H9 (cell line): ENCODE results near the gene ENTR1. TPM values are rescaled to one million over a fixed set of nuclear protein-coding genes. Genes with fewer than 3 reads are reported as not detected.

Experiments
- DNase-seq: peaks from one replicate; pipeline ENCODE4 v3.0.0-alpha.2; 2017
- H2AFZ ChIP-seq: one replicate; pipeline ENCODE4 v1.6.1; 2013; ENCODE audit warnings: mild to moderate bottlenecking, low read length, control low read depth, moderate library complexity
- H2AK5ac ChIP-seq: 2 replicates; pipeline ENCODE4 v1.6.1; 2013; ENCODE audit warnings: low read length, control low read depth, mixed read lengths; ENCODE audit not compliant: insufficient read length
- H2BK120ac ChIP-seq: one replicate; pipeline ENCODE4 v1.6.1; 2013; ENCODE audit warnings: low read depth, mild to moderate bottlenecking, low read length, control low read depth, inconsistent platforms; ENCODE audit not compliant: poor library complexity, severe bottlenecking
- H2BK12ac ChIP-seq: 2 replicates; pipeline ENCODE4 v1.6.1; 2013; ENCODE audit warnings: low read length, control low read depth, mixed read lengths, low read depth; ENCODE audit not compliant: insufficient read length
- H2BK15ac ChIP-seq: 2 replicates; pipeline ENCODE4 v1.6.1; 2013; ENCODE audit warnings: low read depth, low read length, control low read depth
- H2BK20ac ChIP-seq: one replicate; pipeline ENCODE4 v1.6.1; 2013; ENCODE audit warnings: low read depth, mild to moderate bottlenecking, low read length, control low read depth, inconsistent platforms; ENCODE audit not compliant: poor library complexity, severe bottlenecking
- H2BK5ac ChIP-seq: 2 replicates; pipeline ENCODE4 v1.6.1; 2013; ENCODE audit warnings: low read length, control low read depth, mixed read lengths; ENCODE audit not compliant: insufficient read length
- H3K14ac ChIP-seq: 2 replicates; pipeline ENCODE4 v1.6.1; 2013; ENCODE audit warnings: low read length, control low read depth; ENCODE audit not compliant: insufficient read depth
- H3K18ac ChIP-seq: 2 replicates; pipeline ENCODE4 v1.6.1; 2013; ENCODE audit warnings: low read depth, mild to moderate bottlenecking, mixed read lengths, low read length, control low read depth; ENCODE audit not compliant: insufficient read length
- H3K23ac ChIP-seq: 2 replicates; pipeline ENCODE4 v1.6.1; 2013; ENCODE audit warnings: low read length, control low read depth, mixed read lengths, low read depth; ENCODE audit not compliant: insufficient read length
- H3K23me2 ChIP-seq: 2 replicates; pipeline ENCODE4 v1.6.1; 2013; ENCODE audit warnings: low read depth, mild to moderate bottlenecking, mixed read lengths, low read length, control low read depth; ENCODE audit not compliant: insufficient read length, poor library complexity, severe bottlenecking
- H3K27ac ChIP-seq: 2 replicates; pipeline ENCODE4 v1.5.1; 2013; ENCODE audit warnings: low read length, control low read depth, mixed read lengths, low read depth; ENCODE audit not compliant: insufficient read length
- H3K27me3 ChIP-seq: 2 replicates; pipeline ENCODE4 v1.6.1; 2013; ENCODE audit warnings: low read length, control low read depth, inconsistent platforms; ENCODE audit not compliant: insufficient read depth
- H3K4ac ChIP-seq: 2 replicates; pipeline ENCODE4 v1.6.1; 2013; ENCODE audit warnings: low read depth, mild to moderate bottlenecking, control low read depth, inconsistent platforms, low read length, moderate library complexity
- H3K4me1 ChIP-seq: 2 replicates; pipeline ENCODE4 v1.6.1; 2013; ENCODE audit warnings: low read length, control low read depth, inconsistent platforms; ENCODE audit not compliant: insufficient read depth
- H3K4me2 ChIP-seq: 2 replicates; pipeline ENCODE4 v1.6.1; 2013; ENCODE audit warnings: low read length, control low read depth, mixed read lengths; ENCODE audit not compliant: insufficient read length, insufficient read depth
- H3K56ac ChIP-seq: 2 replicates; pipeline ENCODE4 v1.6.1; 2013; ENCODE audit warnings: low read depth, mild to moderate bottlenecking, mixed read lengths, low read length, control low read depth; ENCODE audit not compliant: insufficient read length
- H3K79me1 ChIP-seq: 2 replicates; pipeline ENCODE4 v1.6.1; 2013; ENCODE audit warnings: low read depth, mild to moderate bottlenecking, moderate library complexity, low read length, control low read depth, inconsistent platforms; ENCODE audit not compliant: insufficient read depth, poor library complexity, severe bottlenecking
- H3K79me2 ChIP-seq: 2 replicates; pipeline ENCODE4 v1.6.1; 2013; ENCODE audit warnings: low read length, control low read depth, inconsistent platforms; ENCODE audit not compliant: insufficient read depth
- H3K9ac ChIP-seq: 2 replicates; pipeline ENCODE4 v1.6.1; 2013; ENCODE audit warnings: low read length, control low read depth, mixed read lengths; ENCODE audit not compliant: insufficient read length; ENCODE audit errors: extremely low read depth
- H3K9me3 ChIP-seq: one replicate; pipeline ENCODE4 v1.6.1; 2013; ENCODE audit warnings: low read depth, low read length, inconsistent platforms; ENCODE audit not compliant: control insufficient read depth
- H3T11ph ChIP-seq: one replicate; pipeline ENCODE4 v1.6.1; 2013; ENCODE audit warnings: mild to moderate bottlenecking, low read length, control low read depth, inconsistent platforms
- H4K20me1 ChIP-seq: one replicate; pipeline ENCODE4 v1.6.1; 2013; ENCODE audit not compliant: control insufficient read depth, insufficient read length, insufficient read depth
- H4K5ac ChIP-seq: 2 replicates; pipeline ENCODE4 v1.6.1; 2013; ENCODE audit warnings: low read depth, mild to moderate bottlenecking, mixed read lengths, low read length, control low read depth; ENCODE audit not compliant: insufficient read length
- H4K8ac ChIP-seq: replicated peaks from 2 replicates; pipeline ENCODE4 v1.6.1; 2013; ENCODE audit warnings: low read length, control low read depth, mixed read lengths, low read depth; ENCODE audit not compliant: insufficient read length
- H4K91ac ChIP-seq: 2 replicates; pipeline ENCODE4 v1.6.1; 2013; ENCODE audit warnings: low read depth, mild to moderate bottlenecking, moderate library complexity, mixed read lengths, low read length, control low read depth; ENCODE audit not compliant: insufficient read length
- H3K27ac Mint-ChIP-seq, 3 experiments: 2 replicates in 2 of 3; 3 replicates in 1 of 3; pipeline ENCODE4 v1.8.0; 2020 to 2021; ENCODE audit warnings: mixed read lengths in 3 of 3, mild to moderate bottlenecking in 1 of 3, moderate library complexity in 1 of 3
- H3K27me3 Mint-ChIP-seq: 2 replicates; pipeline ENCODE4 v1.8.0; 2021; ENCODE audit warnings: low read depth, mild to moderate bottlenecking, moderate library complexity, mixed read lengths
- H3K36me3 Mint-ChIP-seq, 3 experiments: 2 replicates in 2 of 3; 3 replicates in 1 of 3; pipeline ENCODE4 v1.8.0; 2020 to 2021; ENCODE audit warnings: low read depth in 3 of 3, mixed read lengths in 3 of 3; ENCODE audit not compliant: insufficient read depth in 1 of 3
- H3K4me1 Mint-ChIP-seq, 2 experiments: 2 replicates each; pipeline ENCODE4 v1.8.0; 2020; ENCODE audit warnings: mixed read lengths in 2 of 2
- H3K4me3 Mint-ChIP-seq, 2 experiments: 2 replicates in 1 of 2; 3 replicates in 1 of 2; pipeline ENCODE4 v1.8.0; 2020 to 2021; ENCODE audit warnings: mild to moderate bottlenecking in 2 of 2, mixed read lengths in 2 of 2, moderate library complexity in 1 of 2
- H3K9me3 Mint-ChIP-seq, 2 experiments: 2 replicates in 1 of 2; 3 replicates in 1 of 2; pipeline ENCODE4 v1.8.0; 2020; ENCODE audit warnings: mild to moderate bottlenecking in 2 of 2, mixed read lengths in 2 of 2, moderate library complexity in 1 of 2
- CTCF ChIP-seq: fragments of 200-600 bp; sonication (generic); conservative IDR thresholded peaks from 3 replicates; pipeline ENCODE4 v1.8.0; 2021; ENCODE audit warnings: antibody characterized with exemption, mild to moderate bottlenecking
- WGBS: extraction: QIAGEN DNeasy Blood & Tissue Kit; methylation state at CpG from one replicate; pipeline ENCODE4 v1.1.7; 2013; ENCODE audit warnings: missing lambda C conversion rate, low lambda C conversion rate, mixed read lengths; ENCODE audit not compliant: insufficient read length; ENCODE audit errors: extremely low coverage; 5-methylcytosine and 5-hydroxymethylcytosine counted together
- total RNA-seq: library from RNA; stranded (reverse); gene quantifications from 2 replicates; pipeline ENCODE4 v1.2.1, GENCODE V29; 2021

The ENTR1 gene
- total RNA-seq, 1 experiment from 2014 or later, result 108 TPM

GRCh38 chr9:136386018-136386417 is 24.4 kb downstream of the ENTR1 start:
- no peak overlapping the region for H2BK15ac ChIP-seq

More at GRCh38 chr9:136386018-136386417, 24.4 kb downstream of the ENTR1 start:
- TF ChIP-seq CTCF, result no peak
- Histone ChIP-seq H3K4me2 (no peak overlapping the region), H2AK5ac (no peak overlapping the region), H3T11ph (no peak overlapping the region), H2BK5ac (no peak overlapping the region), H3K79me2 (no peaks in the 10 kb centered on the region), H3K4ac (no peak overlapping the region), H3K14ac (no peak overlapping the region), H2BK120ac (no peak overlapping the region), H2BK20ac (no peak overlapping the region), H4K8ac (no peak overlapping the region), H3K23ac (no peak overlapping the region), H2BK12ac (no peak overlapping the region), H3K9me3 (no peaks in the 10 kb centered on the region), H3K79me1 (no peaks in the 10 kb centered on the region), H3K27ac (no peak overlapping the region), H3K23me2 (no peaks in the 10 kb centered on the region), H3K4me1 (no peaks in the 10 kb centered on the region), H4K5ac (no peak overlapping the region), H2AFZ (no peak overlapping the region), H3K18ac (no peak overlapping the region), H4K91ac (no peak overlapping the region), H3K27me3 (no peaks in the 10 kb centered on the region), H3K9ac (no peak overlapping the region), H4K20me1 (no peaks in the 10 kb centered on the region), H3K56ac (no peak overlapping the region)
- no peaks in the 10 kb centered on the region for H3K4me1 Mint-ChIP-seq
- H3K36me3 Mint-ChIP-seq, result peaks cover 37 to 85% (median 72%) of the 10 kb centered on the region in 3 experiments; a peak in 6 of 7 replicates
- no peak for DNase-seq
- no CpG with 5 or more reads among the region's 13 CpGs for WGBS
- H3K9me3 Mint-ChIP-seq, result no peaks in the 10 kb centered on the region
- no peaks in the 10 kb centered on the region for H3K27me3 Mint-ChIP-seq
- no peak overlapping the region for H3K4me3 Mint-ChIP-seq
- H3K27ac Mint-ChIP-seq, result no peak overlapping the region
